NCI-H146 treated with DMSO at 0.1 percent for 48 hours (cell line): ENCODE results near the gene APH1B.

Experiments
- DNase-seq: peaks from one replicate; lab custom pipeline; 2025; ENCODE audit not compliant: unreplicated experiment; lab: John Stamatoyannopoulos, UW

The APH1B gene

DNA sequence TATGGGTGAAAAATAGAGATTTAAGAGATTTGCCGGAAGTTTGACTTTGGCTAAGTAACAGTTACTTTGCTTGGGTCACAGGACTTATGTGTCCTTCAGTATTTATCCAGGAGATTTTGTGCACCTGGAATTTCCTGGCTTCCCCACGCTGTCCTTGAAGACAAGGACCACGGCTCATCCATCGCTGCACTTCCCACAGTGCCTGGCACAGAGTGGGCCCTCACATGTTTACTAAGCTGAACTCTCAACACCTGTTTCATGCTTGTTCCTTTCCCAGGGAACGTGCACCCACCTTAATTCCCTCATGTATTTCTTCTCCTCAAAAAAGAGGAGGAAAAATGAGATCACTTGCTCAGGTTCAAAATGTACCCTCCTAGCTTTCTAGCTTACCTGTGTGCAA is 72.2 kb downstream of the APH1B start:
- no peak for DNase-seq

- DNase-seq = no peak
These were observed 72.8 kb downstream of the APH1B start for GRCh38 chr15:63350178-63350621.

DNA sequence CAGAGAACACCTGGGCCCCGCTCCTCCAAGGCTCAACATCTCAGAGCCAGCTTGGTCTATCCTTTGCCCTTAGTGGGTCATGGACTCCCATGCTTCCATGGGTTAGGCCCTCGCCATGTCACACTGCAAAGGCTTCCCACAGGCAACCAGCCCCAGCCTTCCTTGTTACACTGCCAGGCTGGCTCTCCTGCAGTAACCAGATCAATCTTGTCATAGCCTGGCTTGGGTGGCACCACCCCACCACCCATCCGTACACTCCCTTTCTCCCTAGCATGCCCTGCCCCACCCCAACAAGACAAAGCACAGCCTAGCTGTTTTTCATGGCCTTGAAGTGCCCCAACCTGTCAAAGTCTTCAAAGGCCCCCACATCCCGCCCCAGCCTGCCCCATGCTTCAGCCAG is 73.8 kb downstream of the APH1B start:
- no peak for DNase-seq

DNA sequence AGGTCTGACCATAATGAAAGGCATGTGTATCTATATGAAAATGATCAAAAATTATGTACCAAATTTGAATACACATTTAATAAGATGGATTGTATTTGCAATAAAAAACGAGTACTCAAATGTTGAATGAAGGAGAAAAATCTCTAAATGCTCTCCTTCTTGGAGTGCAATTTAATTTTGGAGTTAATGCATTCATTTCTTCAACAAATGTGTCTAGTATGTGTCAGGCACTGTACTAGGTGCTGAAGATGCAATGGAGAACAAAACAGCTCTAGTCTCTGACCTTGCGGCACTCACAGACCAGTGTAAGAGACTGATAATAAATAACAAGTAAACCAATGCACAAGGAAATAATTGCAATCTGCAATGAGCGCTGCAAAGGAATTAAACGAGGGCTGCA is 75.4 kb downstream of the APH1B start:
- no peak for DNase-seq

DNA sequence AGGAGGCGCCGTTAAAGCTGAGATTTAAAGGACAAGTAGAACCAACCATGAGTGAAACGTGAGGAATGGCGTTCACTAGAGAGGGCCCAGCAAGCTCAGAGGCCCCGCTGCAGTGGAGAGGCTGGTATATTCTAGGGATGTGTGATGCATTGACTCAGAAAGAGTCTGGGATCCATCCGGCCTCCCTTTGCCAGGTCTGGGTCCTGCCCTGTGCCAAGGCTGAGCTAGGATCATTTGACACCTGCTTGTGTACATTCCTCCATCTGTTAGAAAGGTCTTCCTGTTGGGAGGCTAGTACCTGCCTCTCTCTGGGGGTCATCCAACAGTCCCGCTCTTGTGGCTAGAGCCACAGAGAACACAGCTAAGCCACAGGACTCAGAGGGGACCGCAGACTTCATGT is 75.9 kb downstream of the APH1B start:
- no peak for DNase-seq

DNA sequence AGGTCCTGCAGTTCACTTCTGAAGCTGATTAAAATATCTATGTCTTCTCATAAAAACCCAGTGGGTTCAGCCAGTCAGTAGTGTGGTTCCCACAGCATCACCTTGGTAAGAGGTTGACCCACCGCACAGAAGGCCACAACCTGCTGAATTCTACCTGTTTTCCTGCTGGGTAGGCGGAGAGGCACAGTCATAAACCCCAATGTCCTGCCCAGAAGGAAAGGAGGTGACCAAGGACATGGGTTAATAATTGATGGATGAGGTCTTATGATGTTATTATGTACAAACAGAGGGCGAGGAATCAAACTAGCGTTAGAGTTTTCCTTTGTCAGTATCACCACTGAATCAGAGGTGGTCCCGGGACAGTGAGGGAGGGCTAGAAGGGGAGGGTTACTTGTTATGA is 76.5 kb downstream of the APH1B start:
- no peak for DNase-seq

GRCh38 chr15:63354821-63355650 is 77.6 kb downstream of the APH1B start:
- no peak for DNase-seq

DNA sequence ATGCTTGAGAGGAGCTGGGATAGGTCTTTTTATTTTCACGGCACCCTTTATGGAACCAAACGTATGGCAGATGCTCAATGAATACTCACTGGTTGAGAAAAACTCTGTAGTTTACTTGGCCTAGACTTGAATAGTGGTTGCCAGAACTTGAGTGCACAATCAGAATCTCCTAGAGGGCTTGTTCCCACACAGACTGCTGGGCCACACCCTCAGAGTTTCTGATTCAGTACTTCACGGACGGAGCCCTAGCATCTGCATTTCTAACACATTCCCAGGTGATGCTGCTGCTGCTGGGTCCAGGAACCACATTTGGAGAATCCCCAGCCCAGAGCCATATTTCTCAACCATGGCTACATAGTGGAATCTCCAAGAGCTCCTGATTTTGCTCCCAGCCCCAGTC is 79.7 kb downstream of the APH1B start:
- DNase-seq = no peak

GRCh38 chr15:63357731-63358130 is 80.3 kb downstream of the APH1B start:
- no peak for DNase-seq

- DNase-seq = no peak
These were observed 81.0 kb downstream of the APH1B start for GRCh38 chr15:63358241-63359029.
